DOHH2 (cell line): ENCODE results near the gene MYH16.

ENCODE experiments used
- H3F3A ChIP-seq: fragments of 200-600 bp; sonication (generic), shearing (Covaris generic); 2 replicates; pipeline ENCODE4 v1.6.0; 2016; ENCODE audit warnings: antibody characterized with exemption, mild to moderate bottlenecking; ENCODE audit not compliant: control insufficient read depth, insufficient read depth
- H3K27ac ChIP-seq: fragments of 200-600 bp; sonication (generic); 2 replicates; pipeline ENCODE4 v1.5.1; 2014; ENCODE audit warnings: low read depth, mild to moderate bottlenecking, low read length, moderate library complexity
- H3K27me3 ChIP-seq: fragments of 200-600 bp; sonication (generic); 2 replicates; pipeline ENCODE4 v1.6.1; 2014; ENCODE audit warnings: mild to moderate bottlenecking, low read length, mixed read lengths; ENCODE audit not compliant: control insufficient read depth
- H3K36me3 ChIP-seq: fragments of 200-600 bp; sonication (generic); 2 replicates; pipeline ENCODE4 v1.6.1; 2014; ENCODE audit warnings: mild to moderate bottlenecking, low read length, moderate library complexity, mixed read lengths; ENCODE audit not compliant: control insufficient read depth
- H3K4me1 ChIP-seq: fragments of 200-600 bp; sonication (generic); 2 replicates; pipeline ENCODE4 v1.6.1; 2014; ENCODE audit warnings: mild to moderate bottlenecking, low read length, mixed read lengths; ENCODE audit not compliant: control insufficient read depth
- H3K4me2 ChIP-seq: fragments of 200-600 bp; sonication (generic); 2 replicates; pipeline ENCODE4 v1.6.0; 2014; ENCODE audit warnings: mild to moderate bottlenecking, low read length, moderate library complexity
- H3K4me3 ChIP-seq: fragments of 200-600 bp; sonication (generic); 2 replicates; pipeline ENCODE4 v1.5.1; 2014; ENCODE audit warnings: mild to moderate bottlenecking, low read length, mixed read lengths
- H3K79me2 ChIP-seq: fragments of 200-600 bp; sonication (generic); 2 replicates; pipeline ENCODE4 v1.6.1; 2014; ENCODE audit warnings: mild to moderate bottlenecking, low read length, mixed read lengths; ENCODE audit not compliant: control insufficient read depth
- H3K9me2 ChIP-seq: fragments of 200-600 bp; sonication (generic); replicated peaks from 2 replicates; pipeline ENCODE4 v1.6.1; 2014; ENCODE audit warnings: mild to moderate bottlenecking, low read length, mixed read lengths; ENCODE audit not compliant: control insufficient read depth
- H3K9me3 ChIP-seq: fragments of 200-600 bp; sonication (generic); 2 replicates; pipeline ENCODE4 v1.6.1; 2014; ENCODE audit warnings: antibody characterized with exemption, low read length, mixed read lengths; ENCODE audit not compliant: control insufficient read depth, insufficient read depth
- H4K20me1 ChIP-seq: fragments of 200-600 bp; sonication (generic); 2 replicates; pipeline ENCODE4 v1.6.0; 2014; ENCODE audit warnings: low read depth, mild to moderate bottlenecking, antibody characterized with exemption, low read length, moderate library complexity; ENCODE audit not compliant: control insufficient read depth, insufficient read depth
- CTCF ChIP-seq: fragments of 200-600 bp; sonication (generic); IDR thresholded peaks from one replicate; pipeline ENCODE4 v1.5.1; 2014; ENCODE audit warnings: antibody characterized with exemption, mild to moderate bottlenecking, low read depth, low read length; ENCODE audit not compliant: poor library complexity, severe bottlenecking
- EZH2phosphoT487 ChIP-seq: fragments of 200-600 bp; sonication (generic); IDR thresholded peaks from 2 replicates; pipeline ENCODE4 v1.6.1; 2017; ENCODE audit warnings: borderline replicate concordance, mild to moderate bottlenecking, antibody characterized with exemption, low read length, moderate library complexity, mixed read lengths

Gene MYH16

GRCh38 chr7:99309111-99309510 is 36.5 kb downstream of the MYH16 start:
- Histone ChIP-seq H3K27ac (no peak overlapping the region), H3K27me3 (0 out of 2 replicates have a peak, but pooled peaks cover 2% of the 10 kb centered on the region), H3K36me3 (no peaks in the 10 kb centered on the region), H3K9me2 (no peaks in the 10 kb centered on the region), H3K4me2 (no peak overlapping the region), H3K9me3 (no peaks in the 10 kb centered on the region), H3K79me2 (no peaks in the 10 kb centered on the region), H3F3A (no peaks in the 10 kb centered on the region; the same call in 1 of the 2 replicates), H4K20me1 (peaks cover 5% of the 10 kb centered on the region; the same call in 1 of the 2 replicates), H3K4me3 (no peak overlapping the region), H3K4me1 (no peaks in the 10 kb centered on the region)
- TF ChIP-seq EZH2phosphoT487 (no peak), CTCF (no peak)

GRCh38 chr7:99310004-99310403 is 37.4 kb downstream of the MYH16 start:
- Histone ChIP-seq H4K20me1 (peaks cover 5% of the 10 kb centered on the region; the same call in 1 of the 2 replicates), H3K9me2 (no peaks in the 10 kb centered on the region), H3K27ac (no peak overlapping the region), H3K4me2 (no peak overlapping the region), H3K36me3 (no peaks in the 10 kb centered on the region), H3K4me1 (no peaks in the 10 kb centered on the region), H3K27me3 (0 out of 2 replicates have a peak, but pooled peaks cover 2% of the 10 kb centered on the region), H3K79me2 (no peaks in the 10 kb centered on the region), H3F3A (no peaks in the 10 kb centered on the region; the same call in 1 of the 2 replicates), H3K9me3 (no peaks in the 10 kb centered on the region), H3K4me3 (no peak overlapping the region)
- TF ChIP-seq CTCF (no peak), EZH2phosphoT487 (no peak)

DNA sequence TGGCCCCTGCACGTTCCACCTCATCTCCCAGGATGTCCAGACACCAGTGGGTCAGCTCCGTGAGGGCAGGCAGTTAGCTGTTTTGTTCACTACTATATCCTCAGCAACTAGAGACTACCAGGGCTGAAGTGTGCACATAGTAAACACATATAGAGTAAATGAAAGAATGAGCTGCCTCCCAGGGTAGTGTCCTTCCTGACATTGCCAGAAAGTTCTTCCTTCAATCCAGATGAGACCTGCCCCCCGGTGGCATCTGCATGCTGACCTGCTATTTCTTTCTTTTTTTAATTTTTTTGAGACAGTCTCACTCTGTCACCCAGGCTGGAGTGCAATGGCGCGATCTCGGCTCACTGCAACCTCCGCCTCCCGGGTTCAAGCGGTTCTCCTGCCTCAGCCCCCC is 39.1 kb downstream of the MYH16 start:
- H3K79me2 ChIP-seq, result no peaks in the 10 kb centered on the region

More for the DNA sequence above, 39.1 kb downstream of the MYH16 start:
- H3K4me2 ChIP-seq, result no peak overlapping the region
- no peak overlapping the region for H3K27ac ChIP-seq
- TF ChIP-seq CTCF (no peak), EZH2phosphoT487 (no peak)
- H3K9me2 ChIP-seq, result no peaks in the 10 kb centered on the region
- 0 out of 2 replicates have a peak, but pooled peaks cover 2% of the 10 kb centered on the region for H3K27me3 ChIP-seq
- no peak overlapping the region for H3K4me3 ChIP-seq
- H3K9me3 ChIP-seq, result no peaks in the 10 kb centered on the region
- H4K20me1 ChIP-seq, result peaks cover 5% of the 10 kb centered on the region; the same call in 1 of the 2 replicates
- H3K4me1 ChIP-seq, result no peaks in the 10 kb centered on the region
- no peaks in the 10 kb centered on the region for H3K36me3 ChIP-seq
- H3F3A ChIP-seq, result no peaks in the 10 kb centered on the region; the same call in 1 of the 2 replicates
